CD4-positive, alpha-beta T cell treated with Interleukin-17A for 4 hours (primary cell): ENCODE measurements around the gene SUPT7L.
"Not testable (repeated sequence)": the region's sequence is repeated elsewhere in the genome, so short reads cannot be mapped to it uniquely, and the experiment has no call there.

Experiments
- DNase-seq: peaks from one replicate; pipeline ENCODE4 v3.0.0-alpha.2; 2020; ENCODE audit warnings: mixed read lengths

SUPT7L gene

GRCh38 chr2:27636766-27637165, 26.6 kb downstream of the SUPT7L start:
- DNase-seq: no peak

- DNase-seq: no peak
Measured at GRCh38 chr2:27634291-27634690, 29.1 kb downstream of the SUPT7L start.

GRCh38 chr2:27630257-27630656, 33.2 kb downstream of the SUPT7L start:
- DNase-seq: not testable (repeated sequence)

GRCh38 chr2:27628767-27629709, 34.4 kb downstream of the SUPT7L start, which contains the start of the genes CCDC121 and GPN1:
TSS of gene CCDC121 (minus strand) at chr2:27629012. CDS start at chr2:27627799, 1,213 bp downstream.
TSS of gene GPN1 (plus strand) at chr2:27629050. CDS start at chr2:27629059, 9 bp downstream.
- peak; percentile 96 for DNase-seq

GRCh38 chr2:27627963-27628766, 35.2 kb downstream of the SUPT7L start:
- peak; percentile 10 for DNase-seq

- DNase-seq: not testable (repeated sequence)
Measured at GRCh38 chr2:27626921-27627320, 36.5 kb downstream of the SUPT7L start.

- not testable (repeated sequence) for DNase-seq
Measured at GRCh38 chr2:27626323-27626722, 37.1 kb downstream of the SUPT7L start.

- DNase-seq: no peak
Measured at GRCh38 chr2:27624943-27625342, 38.5 kb downstream of the SUPT7L start.

- no peak for DNase-seq
Measured at GRCh38 chr2:27622921-27623384, 40.5 kb downstream of the SUPT7L start.

GRCh38 chr2:27621524-27621923, 41.9 kb downstream of the SUPT7L start:
- DNase-seq: no peak

- no peak for DNase-seq
Measured at GRCh38 chr2:27615316-27615715, 48.1 kb downstream of the SUPT7L start.

- no peak for DNase-seq
Measured at GRCh38 chr2:27613985-27614384, 49.4 kb downstream of the SUPT7L start.

GRCh38 chr2:27606611-27607010, 56.8 kb downstream of the SUPT7L start:
- DNase-seq: no peak
